GM12878 (cell line): ENCODE data around the gene ZNF260. TPM values are rescaled to one million over a fixed set of nuclear protein-coding genes. Genes with fewer than 3 reads are reported as not detected.

Source experiments
- ATAC-seq: fragments of 200-7000 bp; cut with Tn5 transposase; 3 replicates; pipeline ENCODE4 v1.9.1; 2020; ENCODE audit warnings: mild to moderate bottlenecking, moderate library complexity
- BruUV-seq: library from RNA; stranded (reverse); fragments of 400-500 nt; replicated peaks from 2 replicates; lab custom pipeline; 2021; lab: Mats Ljungman, UMichigan
- CTCF ChIA-PET: fragments of 300-600 bp; sonication (Branson Sonifier 250); formaldehyde crosslinking; extraction: SDS; loops from one replicate; lab custom pipeline; 2021; ENCODE audit warnings: inconsistent platforms; lab: Yijun Ruan, JAX
- POLR2A ChIA-PET: fragments of 350-600 bp; formaldehyde crosslinking; extraction: SDS; loops from one replicate; lab custom pipeline; 2021; ENCODE audit warnings: inconsistent platforms; lab: Charles Lee
- RAD21 ChIA-PET: fragments of 300-600 bp; sonication (Branson Sonifier 250); formaldehyde crosslinking; loops from one replicate; lab custom pipeline; 2023; ENCODE audit warnings: antibody characterized with exemption; ENCODE audit not compliant: unreplicated experiment; lab: Charles Lee
- SMC1A ChIA-PET: fragments of 300-600 bp; sonication (Branson Sonifier 250); formaldehyde crosslinking; loops from one replicate; lab custom pipeline; 2023; ENCODE audit not compliant: unreplicated experiment, uncharacterized antibody; lab: Charles Lee
- DNase-seq: peaks from one replicate; pipeline ENCODE4 v3.0.0-alpha.2; 2011; ENCODE audit warnings: low read depth, low spot score
- FAIRE-seq: peaks from 3 replicates; lab custom pipeline; 2011; peaks lifted over from hg19 to GRCh38; lab: Jason Lieb, UNC
- H2AFZ ChIP-seq: 2 replicates; pipeline ENCODE4 v1.6.0; 2011; ENCODE audit warnings: low read depth, low read length, control low read depth; ENCODE audit not compliant: control insufficient read depth
- H3K27ac ChIP-seq: 2 replicates; pipeline ENCODE4 v1.5.1; 2011; ENCODE audit warnings: control low read depth; ENCODE audit not compliant: control insufficient read depth, insufficient read depth
- H3K27me3 ChIP-seq, 2 experiments: replicated peaks in 1 of 2; 2 replicates each; pipeline versions ENCODE4 v1.6.0 to v1.6.1; 2011; ENCODE audit warnings: low read length in 1 of 2; ENCODE audit not compliant: control insufficient read depth in 2 of 2, insufficient read depth in 2 of 2
- H3K36me3 ChIP-seq, 2 experiments: 2 replicates each; pipeline ENCODE4 v1.5.1; 2011; ENCODE audit warnings: low read length in 1 of 2; ENCODE audit not compliant: control insufficient read depth in 2 of 2, insufficient read depth in 2 of 2
- H3K4me1 ChIP-seq: 2 replicates; pipeline ENCODE4 v1.6.1; 2011; ENCODE audit warnings: mild to moderate bottlenecking, low read length, moderate library complexity, mixed read lengths; ENCODE audit not compliant: control insufficient read depth, insufficient read depth
- H3K4me2 ChIP-seq: 2 replicates; pipeline ENCODE4 v1.6.0; 2011; ENCODE audit warnings: control low read depth; ENCODE audit not compliant: control insufficient read depth, insufficient read depth
- H3K4me3 ChIP-seq: fragments of 200-600 bp; sonication (generic); 2 replicates; pipeline ENCODE4 v1.5.1; 2016
- H3K79me2 ChIP-seq: 2 replicates; pipeline ENCODE4 v1.6.0; 2011; ENCODE audit warnings: low read length; ENCODE audit not compliant: control insufficient read depth, insufficient read depth
- H3K9ac ChIP-seq: 2 replicates; pipeline ENCODE4 v1.8.0; 2011; ENCODE audit warnings: low read length, control low read depth, mixed read lengths; ENCODE audit not compliant: control insufficient read depth, insufficient read depth
- H3K9me3 ChIP-seq: replicated peaks from 3 replicates; pipeline ENCODE4 v1.5.1; 2011; ENCODE audit warnings: mild to moderate bottlenecking, low read length; ENCODE audit not compliant: control insufficient read depth, insufficient read depth
- H4K20me1 ChIP-seq: 2 replicates; pipeline ENCODE4 v1.6.0; 2011; ENCODE audit not compliant: control insufficient read depth, insufficient read depth
- CHD1 ChIP-seq: IDR thresholded peaks from 2 replicates; pipeline ENCODE4 v1.6.1; 2012; ENCODE audit warnings: low read depth, low read length, improper control_type of control experiment
- DPF2 ChIP-seq: fragments of 450-650 bp; IDR thresholded peaks from 2 replicates; pipeline ENCODE4 v1.6.1; 2017; ENCODE audit warnings: mild to moderate bottlenecking
- E2F4 ChIP-seq: IDR thresholded peaks from 2 replicates; pipeline ENCODE4 v1.6.1; 2012; ENCODE audit warnings: low read depth, low read length, improper control_type of control experiment
- GATAD2B ChIP-seq: fragments of 450-650 bp; conservative IDR thresholded peaks from 2 replicates; pipeline ENCODE4 v1.6.1; 2017; ENCODE audit warnings: low read depth, mild to moderate bottlenecking, moderate library complexity
- IRF5 ChIP-seq: fragments of 450-650 bp; IDR thresholded peaks from 2 replicates; pipeline ENCODE4 v1.6.1; 2017; ENCODE audit warnings: borderline replicate concordance
- JUNB ChIP-seq: IDR thresholded peaks from 2 replicates; pipeline ENCODE4 v1.6.1; 2016; ENCODE audit warnings: antibody characterized with exemption, mild to moderate bottlenecking
- MAX ChIP-seq: IDR thresholded peaks from 2 replicates; pipeline ENCODE4 v1.6.1; 2012; ENCODE audit warnings: low read depth, low read length, improper control_type of control experiment
- MEF2A ChIP-seq: IDR thresholded peaks from 2 replicates; pipeline ENCODE4 v1.6.1; 2011; ENCODE audit warnings: low read depth, mild to moderate bottlenecking, low read length, moderate library complexity; ENCODE audit not compliant: insufficient read depth
- PML ChIP-seq: IDR thresholded peaks from 2 replicates; pipeline ENCODE4 v1.6.1; 2012; ENCODE audit warnings: low read length, inconsistent platforms
- RELA ChIP-seq: fragments of 450-650 bp; IDR thresholded peaks from 2 replicates; pipeline ENCODE4 v1.8.0; 2014; ENCODE audit warnings: borderline replicate concordance; ENCODE audit not compliant: partially characterized antibody
- SIN3A ChIP-seq: IDR thresholded peaks from 2 replicates; pipeline ENCODE4 v1.6.1; 2012; ENCODE audit warnings: low read depth, low read length, improper control_type of control experiment
- SMC3 ChIP-seq: IDR thresholded peaks from 2 replicates; pipeline ENCODE4 v1.6.1; 2011; ENCODE audit warnings: low read length, improper control_type of control experiment, borderline replicate concordance
- SP1 ChIP-seq: IDR thresholded peaks from one replicate; pipeline ENCODE4 v1.6.1; 2011; ENCODE audit warnings: low read depth, low read length
- TCF7 ChIP-seq: IDR thresholded peaks from 2 replicates; pipeline ENCODE4 v1.6.1; 2014; ENCODE audit warnings: antibody characterized with exemption, borderline replicate concordance
- ZSCAN29 ChIP-seq: fragments of 450-650 bp; IDR thresholded peaks from 2 replicates; pipeline ENCODE4 v1.6.1; 2017; ENCODE audit warnings: mild to moderate bottlenecking, moderate library complexity
- ZZZ3 ChIP-seq: IDR thresholded peaks from 2 replicates; pipeline ENCODE4 v1.6.1; 2011; ENCODE audit warnings: low read depth; ENCODE audit not compliant: control insufficient read depth, insufficient read length
- WGBS: methylation state at CpG from one replicate; pipeline ENCODE4 v1.1.6; 2016; ENCODE audit warnings: low lambda C conversion rate; ENCODE audit not compliant: insufficient replicate concordance, insufficient coverage; ENCODE audit errors: missing lambda C conversion rate; 5-methylcytosine and 5-hydroxymethylcytosine counted together
- in situ Hi-C: fragments of 300-500 bp; cut with MboI; formaldehyde crosslinking; loops from 9 replicates; pipeline ENCODE4 v1.14.3; 2018; ENCODE audit warnings: mixed read lengths
- intact Hi-C: fragments of 100-400 bp; cut with micrococcal nuclease; formaldehyde crosslinking; loops from one replicate; pipeline ENCODE4 v1.14.2; 2022; ENCODE audit not compliant: unreplicated experiment
- polyA plus RNA-seq, 11 experiments: library from polyadenylated mRNA; depleted of rRNA in 4 of 11; unstranded in 6 of 11; stranded (reverse) in 5 of 11; fragments of >200 nt; fragmentation: Nextera tagmentation in 4 of 11; fragmentation: Illumina TruSeq in 1 of 11; extraction: Ambion mirVana in 4 of 11; extraction: Trizol in 1 of 11; gene quantifications; 1 replicate in 1 of 11; 2 replicates in 10 of 11; pipeline versions ENCODE4 v1.2.1 to v1.2.3, GENCODE V29; 2011 to 2016; ENCODE audit warnings: inconsistent platforms in 2 of 11, missing spikeins in 2 of 11, low read depth in 1 of 11
- total RNA-seq, 4 experiments: library from RNA; depleted of rRNA in 3 of 4; stranded (reverse); fragments of >200 nt in 3 of 4; fragmentation: Illumina TruSeq in 1 of 4; extraction: Trizol in 1 of 4; gene quantifications; 2 replicates each; pipeline versions ENCODE4 v1.2.1 to v1.2.3, GENCODE V29; 2013 to 2021

Gene ZNF260
- total and polyA plus RNA-seq, 10 of the 15 experiments (the other 5 are each of a cell fraction or from before 2014, with no cell fraction given), result 1.9 to 9.7 (median 7.1) TPM

DNA sequence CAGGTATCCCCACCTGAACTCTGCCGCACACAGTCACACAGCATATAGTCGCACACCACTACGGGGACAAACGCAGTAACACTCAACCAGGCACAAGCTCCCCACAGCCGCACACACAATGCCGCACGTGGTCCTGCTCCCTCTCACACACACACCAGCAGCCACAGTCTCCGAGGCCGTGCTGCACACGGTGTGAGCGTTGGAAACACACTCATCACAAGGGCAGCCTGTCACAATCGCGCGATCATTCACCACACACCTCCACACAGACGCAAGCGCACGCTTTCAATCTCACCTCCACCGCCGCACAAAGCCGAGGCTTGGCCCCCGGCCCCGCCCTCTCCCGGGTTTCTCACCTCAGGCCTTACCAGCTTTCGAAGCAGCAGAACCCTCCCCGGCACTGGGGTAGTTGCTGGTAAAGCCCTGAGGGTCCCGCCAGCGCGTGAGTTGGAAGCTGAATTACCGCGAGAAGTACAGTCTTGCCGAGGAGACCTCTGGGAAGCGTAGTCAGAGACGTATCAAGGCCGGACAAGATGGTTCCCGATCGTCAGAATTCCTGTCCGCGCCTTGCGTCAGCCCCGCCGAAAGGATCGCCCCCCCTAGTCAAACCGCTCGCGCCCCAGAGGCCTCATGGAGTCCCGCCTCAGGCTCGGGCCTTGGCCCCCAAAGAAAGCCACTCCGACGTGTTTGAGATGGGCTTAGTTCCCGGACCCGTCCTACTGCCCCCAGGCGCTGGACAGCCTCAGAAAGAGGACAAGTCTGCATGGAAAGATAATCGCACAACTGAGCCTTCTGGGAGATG lies 38.8 kb downstream of the ZNF260 start, which contains the start of gene ZNF566:
ZNF566 (minus strand) TSS at position 444 of the 802 bp plus-strand sequence. CDS start 13,004 bp downstream, outside the sequence.
- FAIRE-seq (peak; percentile 99), DNase-seq (peak; percentile 92), ATAC-seq (peak; percentile 96)
- Histone ChIP-seq H3K79me2 (peaks cover 2% of the 10 kb centered on the region; the same call in 1 of the 2 replicates), H3K36me3 (no peaks in the 10 kb centered on the region), H3K27ac (peak within 1 kb of the TSS; percentile 93), H3K4me2 (peak within 1 kb of the TSS; percentile 82), H4K20me1 (no peaks in the 10 kb centered on the region), H3K27me3 (no peaks in the 10 kb centered on the region), H3K9ac (peak within 1 kb of the TSS; percentile 85), H2AFZ (peak within 1 kb of the TSS; percentile 81), H3K4me3 (peak within 1 kb of the TSS; percentile 79), H3K9me3 (peaks cover 7% of the 10 kb centered on the region; the same call in 2 of the 3 replicates), H3K4me1 (no peaks in the 10 kb centered on the region; the same call in 1 of the 2 replicates)
- intact Hi-C loops (no loop called here), in situ Hi-C loops (loop anchor here (10.0 kb wide), 1 partner anchor 375 kb away; the partner anchor contains the start of genes OVOL3, POLR2I and TBCB)
- BruUV-seq, result TSS peak; percentile 78
- WGBS, result under 1% methylated on average over 53 of the region's 53 CpGs
- RAD21 ChIA-PET, result interaction anchor here (1.4 kb wide), 2 partner anchors 281 to 361 kb away, joined by 3 read pairs; partner anchors contain the start of gene ZNF345
- SMC1A ChIA-PET, result interaction anchor here (0.6 to 1.7 kb wide), 4 partner anchors 40 to 274 kb away, joined by 3 to 5 read pairs (median 3); partner anchors contain the start of genes ZNF146 and ZNF565
- POLR2A ChIA-PET, result interaction anchor here (0.6 to 1.8 kb wide), 4 partner anchors 32 to 275 kb away, joined by 4 to 8 read pairs (median 6); partner anchors contain the start of genes ZFP82, ZNF146, ZNF260 and ZNF565
- CTCF ChIA-PET, result interaction anchor here (0.8 to 1.7 kb wide), 3 partner anchors 40 to 361 kb away, joined by 3 to 6 read pairs (median 3); partner anchors contain the start of genes ZNF260 and ZNF382
- TF ChIP-seq GATAD2B (0 out of 2 replicates have a peak, but pooled peaks have one; percentile 20), ZSCAN29 (no peak), SIN3A (peak; percentile 49; the same call in 1 of the 2 replicates), IRF5 (peak; percentile 69), SMC3 (peak; percentile 2; the same call in 1 of the 2 replicates), E2F4 (no peak), PML (peak; percentile 79), DPF2 (peak; percentile 28; the same call in 1 of the 2 replicates), ZZZ3 (no peak), MEF2A (no peak), CHD1 (no peak), MAX (peak; percentile 74; the same call in 1 of the 2 replicates), RELA (no peak), TCF7 (no peak), SP1 (peak; percentile 40), JUNB (no peak)
